NOMO-1 treated with DMSO at 0.1 percent for 48 hours (cell line): Measurements from ENCODE around the gene FLNA.
"Not testable (repeated sequence)": the region's sequence is repeated elsewhere in the genome, so short reads cannot be mapped to it uniquely, and the experiment has no call there.

Source experiments
- DNase-seq: peaks from one replicate; lab custom pipeline; 2025; ENCODE audit not compliant: unreplicated experiment; lab: John Stamatoyannopoulos, UW

FLNA gene, protein sequence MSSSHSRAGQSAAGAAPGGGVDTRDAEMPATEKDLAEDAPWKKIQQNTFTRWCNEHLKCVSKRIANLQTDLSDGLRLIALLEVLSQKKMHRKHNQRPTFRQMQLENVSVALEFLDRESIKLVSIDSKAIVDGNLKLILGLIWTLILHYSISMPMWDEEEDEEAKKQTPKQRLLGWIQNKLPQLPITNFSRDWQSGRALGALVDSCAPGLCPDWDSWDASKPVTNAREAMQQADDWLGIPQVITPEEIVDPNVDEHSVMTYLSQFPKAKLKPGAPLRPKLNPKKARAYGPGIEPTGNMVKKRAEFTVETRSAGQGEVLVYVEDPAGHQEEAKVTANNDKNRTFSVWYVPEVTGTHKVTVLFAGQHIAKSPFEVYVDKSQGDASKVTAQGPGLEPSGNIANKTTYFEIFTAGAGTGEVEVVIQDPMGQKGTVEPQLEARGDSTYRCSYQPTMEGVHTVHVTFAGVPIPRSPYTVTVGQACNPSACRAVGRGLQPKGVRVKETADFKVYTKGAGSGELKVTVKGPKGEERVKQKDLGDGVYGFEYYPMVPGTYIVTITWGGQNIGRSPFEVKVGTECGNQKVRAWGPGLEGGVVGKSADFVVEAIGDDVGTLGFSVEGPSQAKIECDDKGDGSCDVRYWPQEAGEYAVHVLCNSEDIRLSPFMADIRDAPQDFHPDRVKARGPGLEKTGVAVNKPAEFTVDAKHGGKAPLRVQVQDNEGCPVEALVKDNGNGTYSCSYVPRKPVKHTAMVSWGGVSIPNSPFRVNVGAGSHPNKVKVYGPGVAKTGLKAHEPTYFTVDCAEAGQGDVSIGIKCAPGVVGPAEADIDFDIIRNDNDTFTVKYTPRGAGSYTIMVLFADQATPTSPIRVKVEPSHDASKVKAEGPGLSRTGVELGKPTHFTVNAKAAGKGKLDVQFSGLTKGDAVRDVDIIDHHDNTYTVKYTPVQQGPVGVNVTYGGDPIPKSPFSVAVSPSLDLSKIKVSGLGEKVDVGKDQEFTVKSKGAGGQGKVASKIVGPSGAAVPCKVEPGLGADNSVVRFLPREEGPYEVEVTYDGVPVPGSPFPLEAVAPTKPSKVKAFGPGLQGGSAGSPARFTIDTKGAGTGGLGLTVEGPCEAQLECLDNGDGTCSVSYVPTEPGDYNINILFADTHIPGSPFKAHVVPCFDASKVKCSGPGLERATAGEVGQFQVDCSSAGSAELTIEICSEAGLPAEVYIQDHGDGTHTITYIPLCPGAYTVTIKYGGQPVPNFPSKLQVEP (N-terminal part only)

DNA sequence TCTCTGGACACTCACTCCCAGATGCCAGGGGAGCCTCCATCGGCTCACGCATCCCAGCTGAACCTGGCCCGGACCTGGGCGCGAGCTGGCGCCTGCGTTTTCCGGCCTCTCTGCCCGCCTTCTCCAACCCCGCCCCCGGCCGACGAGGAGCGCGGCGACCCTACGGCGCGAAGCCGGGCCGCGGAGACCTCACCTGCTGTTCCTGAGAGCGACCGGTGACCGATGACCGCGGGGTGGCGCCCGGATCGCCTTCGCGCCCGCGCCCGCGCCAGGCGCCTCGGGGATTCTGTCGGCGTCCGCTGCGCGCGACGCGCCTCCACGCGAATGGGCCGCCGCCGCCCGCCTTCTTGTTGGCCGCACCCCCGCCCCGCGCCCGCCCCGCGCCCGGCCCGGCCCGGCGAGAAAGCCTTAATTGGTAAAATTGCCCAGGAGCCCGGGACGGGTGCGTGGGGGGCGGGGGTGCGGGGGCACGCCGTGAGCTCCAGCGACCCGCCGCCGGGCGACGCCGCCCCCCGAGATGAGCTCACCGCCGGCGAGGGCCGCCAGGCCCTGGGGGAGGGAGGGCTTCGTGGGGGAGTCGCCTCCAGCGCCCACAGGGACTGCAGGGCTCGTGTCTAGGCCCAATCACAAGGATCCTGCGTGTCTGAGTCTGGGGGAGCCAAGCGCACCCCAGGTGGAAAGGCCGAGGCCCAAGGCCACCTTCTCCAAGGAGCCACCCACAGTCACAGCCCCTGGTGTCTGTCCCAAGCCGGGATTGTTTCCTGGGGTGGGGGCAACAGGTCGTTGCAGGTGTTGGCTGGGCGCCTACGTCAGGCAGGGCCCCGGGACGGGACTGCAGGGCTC, at the start of gene FLNA:
FLNA (minus strand) TSS at position 322 of the 843 bp plus-strand sequence. CDS start 3,389 bp downstream, outside the sequence.
- no peak for DNase-seq

DNA sequence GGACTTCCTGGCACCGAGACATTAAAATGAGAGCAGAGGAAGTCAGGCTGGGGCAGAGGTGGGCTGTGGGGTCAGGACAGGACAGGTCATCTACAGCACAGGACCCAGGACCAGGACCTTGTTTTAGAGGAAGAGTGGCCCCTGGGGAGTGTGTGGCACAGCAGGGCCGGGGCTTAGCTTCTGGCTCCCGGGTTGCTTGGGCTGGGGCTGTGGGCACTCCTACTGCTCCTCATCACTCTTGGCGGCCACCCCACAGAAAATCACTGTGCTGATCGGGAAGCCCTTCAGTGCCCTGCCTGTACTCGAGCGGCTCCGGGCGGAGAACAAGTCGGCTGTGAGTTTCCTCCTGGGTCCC, 45.9 kb upstream of the FLNA start:
- DNase-seq: no peak

DNA sequence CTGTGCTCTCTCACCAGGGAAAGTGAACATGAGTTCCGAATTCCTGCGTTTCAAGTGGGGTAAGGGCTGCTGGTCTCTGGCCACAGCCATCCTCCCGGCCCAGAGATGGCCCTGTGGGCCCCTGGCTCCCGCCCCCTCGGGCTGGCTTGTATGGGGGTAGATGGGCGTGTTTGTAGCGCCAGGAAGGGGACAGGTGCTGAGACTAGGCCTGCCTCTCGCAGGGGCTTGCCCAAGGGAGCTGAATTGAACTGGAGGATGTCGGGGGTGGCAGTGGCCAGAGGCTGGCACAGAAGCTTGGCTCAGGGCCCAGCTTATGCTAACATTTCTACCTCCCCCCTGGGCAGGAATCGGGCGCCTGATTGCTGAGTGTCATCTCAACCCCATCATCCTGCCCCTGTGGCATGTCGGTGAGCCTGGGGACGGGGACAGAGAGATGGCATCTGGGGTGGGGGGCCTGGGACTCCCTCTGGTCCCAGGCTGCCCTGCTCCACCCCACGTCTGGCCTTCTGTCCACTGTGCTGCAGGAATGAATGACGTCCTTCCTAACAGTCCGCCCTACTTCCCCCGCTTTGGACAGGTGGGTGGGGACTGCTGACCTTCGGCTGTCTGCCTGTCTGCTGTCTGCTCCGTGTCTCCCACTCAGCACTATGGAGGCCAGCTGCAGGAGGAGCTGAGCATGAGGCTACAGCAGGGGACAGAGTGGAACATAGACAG, 45.4 kb upstream of the FLNA start:
- no peak for DNase-seq

DNA sequence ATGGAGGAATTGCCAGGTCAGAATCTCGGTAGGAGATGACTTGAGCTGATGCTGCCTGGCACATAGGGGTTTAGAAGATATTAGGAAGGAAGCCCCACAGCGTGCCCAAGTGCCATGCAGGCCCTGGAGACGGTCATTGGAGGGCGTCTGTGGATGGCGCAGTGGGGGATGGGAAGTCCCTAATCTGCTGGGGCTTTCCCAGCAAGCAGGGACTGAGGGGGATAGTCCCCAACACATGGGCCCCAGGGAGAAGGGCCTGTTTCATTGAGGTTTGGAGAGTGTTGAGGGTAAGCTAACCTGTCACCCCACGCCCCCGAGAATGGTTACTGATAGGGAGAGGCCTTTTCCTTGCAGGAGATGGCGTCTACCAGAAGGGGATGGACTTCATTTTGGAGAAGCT, 44.8 kb upstream of the FLNA start:
- DNase-seq: no peak

DNA sequence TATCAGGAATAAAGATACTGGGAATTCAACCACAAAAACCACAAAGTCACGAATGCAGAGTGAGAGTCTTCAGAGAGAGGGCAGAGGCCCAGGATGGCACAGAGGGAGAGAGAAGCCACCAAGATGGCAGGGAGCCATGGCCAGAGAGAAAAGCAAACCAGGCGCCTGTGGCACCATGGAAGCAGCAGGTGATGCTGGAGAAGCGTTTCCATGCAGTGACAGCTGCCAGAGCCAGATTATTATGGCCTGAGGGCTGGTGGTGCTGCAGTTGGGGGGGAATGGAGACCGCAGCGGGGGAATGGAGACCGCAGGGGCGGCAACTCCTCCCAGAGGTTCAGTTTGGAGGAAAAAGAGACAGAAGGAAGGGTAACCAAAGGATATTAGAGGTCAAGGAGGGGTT, 42.7 kb upstream of the FLNA start:
- no peak for DNase-seq

DNA sequence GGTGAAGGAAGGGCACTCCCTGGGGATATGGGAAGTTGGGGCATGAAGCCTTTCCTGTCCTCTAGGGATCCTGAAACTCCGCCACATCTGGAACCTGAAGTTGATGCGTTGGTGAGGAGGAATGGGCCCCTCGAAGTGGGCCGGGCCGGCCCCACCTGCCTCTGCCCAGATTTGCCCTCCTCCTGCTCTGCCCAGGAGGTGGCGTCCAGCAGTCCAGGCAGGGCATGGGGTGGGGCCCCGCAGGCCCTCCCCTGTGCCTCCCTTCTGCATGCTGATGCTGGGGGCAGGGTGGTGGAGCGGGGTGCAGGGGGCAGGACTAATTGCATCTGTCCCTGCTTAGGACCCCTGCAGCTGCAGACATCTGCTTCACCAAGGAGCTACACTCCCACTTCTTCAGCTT, 38.7 kb upstream of the FLNA start:
- no peak for DNase-seq

DNA sequence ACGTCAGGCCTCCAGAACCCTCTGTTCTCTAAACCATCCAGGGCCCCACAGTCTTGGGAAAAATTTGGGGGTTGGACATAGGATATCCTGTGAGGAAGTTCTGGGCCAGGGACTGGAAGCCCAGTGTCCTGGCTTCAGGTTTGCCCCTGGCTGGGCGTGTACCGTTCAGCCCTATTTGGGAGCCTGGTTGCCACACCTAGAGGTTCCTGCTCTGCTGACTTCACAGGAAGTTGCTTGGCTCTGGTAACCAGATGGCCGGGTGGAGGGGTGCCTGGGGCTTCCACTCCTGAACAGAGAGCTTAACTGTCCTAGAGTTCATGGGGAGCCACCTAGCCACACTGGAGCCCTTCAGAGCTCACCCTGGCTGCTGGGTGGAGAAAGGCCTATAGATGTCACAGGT, 38.0 kb upstream of the FLNA start:
- peak; percentile 42 for DNase-seq

DNA sequence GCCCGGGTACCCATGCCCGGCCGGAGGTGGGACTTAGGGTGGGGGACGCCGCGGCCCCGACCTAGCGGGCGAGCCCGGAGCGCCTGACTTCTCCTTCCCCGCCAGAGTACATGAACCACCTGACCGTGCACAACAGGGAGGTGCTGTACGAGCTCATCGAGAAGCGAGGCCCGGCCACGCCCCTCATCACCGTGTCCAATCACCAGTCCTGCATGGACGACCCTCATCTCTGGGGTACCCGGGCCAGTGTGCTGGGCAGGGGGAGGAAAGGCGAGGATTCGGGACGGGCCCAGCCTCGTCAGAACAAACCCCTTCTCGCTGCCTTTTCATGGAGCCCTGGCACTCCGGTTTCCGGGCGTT, 37.5 kb upstream of the FLNA start:
- DNase-seq: no peak

DNA sequence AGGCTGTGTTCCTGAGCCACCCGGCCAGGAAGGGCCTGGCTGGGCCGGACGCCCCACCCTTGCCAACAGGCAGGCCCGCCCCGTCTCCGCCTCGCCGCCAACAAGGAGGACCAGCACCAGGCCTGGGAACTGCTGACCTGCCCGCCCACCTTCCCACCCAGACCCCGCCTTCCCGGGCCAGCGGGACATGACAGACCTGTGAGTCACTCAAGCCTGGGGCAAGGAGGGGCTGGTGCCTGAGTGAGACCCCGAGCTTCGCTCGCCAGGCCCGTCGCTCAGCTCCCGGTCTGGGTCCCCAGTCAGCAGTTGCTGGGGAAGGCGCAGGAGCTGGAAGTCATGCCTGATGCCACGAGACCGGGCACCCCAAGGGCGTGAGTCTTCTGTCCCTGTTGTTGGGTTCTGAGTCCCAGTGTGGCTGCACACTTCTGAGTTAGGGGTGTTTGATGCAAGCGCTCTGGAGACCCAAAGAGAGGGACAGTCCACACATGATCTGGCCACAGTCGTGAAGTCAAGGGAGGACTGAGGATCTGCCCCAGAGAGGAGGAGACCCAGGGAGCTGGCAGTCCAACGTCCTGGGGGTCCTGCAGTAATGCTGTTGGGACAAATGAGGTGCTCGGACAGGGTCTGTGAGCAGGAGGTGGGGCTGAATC, 34.9 kb upstream of the FLNA start, which contains the start of gene DNASE1L1:
DNASE1L1 (minus strand) TSS at position 33 of the 650 bp plus-strand sequence. CDS start 3,686 bp downstream, outside the sequence.
- DNase-seq: peak; percentile 72

DNA sequence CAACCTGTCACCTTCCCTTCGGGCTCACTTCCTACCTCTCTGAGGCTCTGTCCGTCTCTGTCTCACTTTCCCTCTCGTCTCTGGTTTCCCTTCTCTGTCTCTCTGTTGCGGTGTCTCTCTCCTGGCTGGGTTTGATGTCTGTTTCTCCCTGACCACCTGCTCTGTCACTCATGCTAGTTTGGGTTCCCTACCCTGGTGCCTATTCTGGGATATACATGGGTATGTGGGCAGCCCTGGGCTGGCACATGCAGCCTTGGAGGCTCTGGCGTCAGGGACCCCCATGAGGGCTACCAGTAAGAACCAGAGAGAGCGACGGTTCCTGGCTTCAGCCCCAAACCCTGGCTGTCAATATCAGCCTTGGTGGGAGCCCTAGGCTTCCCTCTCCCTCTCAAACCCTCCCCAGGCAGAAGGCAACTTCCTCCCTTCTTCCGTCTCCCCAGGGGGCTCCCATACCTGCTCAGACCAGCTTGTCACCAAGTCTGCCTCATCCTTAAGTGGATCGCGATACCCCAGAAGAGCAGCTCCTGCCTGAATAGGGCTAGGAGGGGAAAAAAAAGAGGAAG, 34.3 kb upstream of the FLNA start:
- no peak for DNase-seq

DNA sequence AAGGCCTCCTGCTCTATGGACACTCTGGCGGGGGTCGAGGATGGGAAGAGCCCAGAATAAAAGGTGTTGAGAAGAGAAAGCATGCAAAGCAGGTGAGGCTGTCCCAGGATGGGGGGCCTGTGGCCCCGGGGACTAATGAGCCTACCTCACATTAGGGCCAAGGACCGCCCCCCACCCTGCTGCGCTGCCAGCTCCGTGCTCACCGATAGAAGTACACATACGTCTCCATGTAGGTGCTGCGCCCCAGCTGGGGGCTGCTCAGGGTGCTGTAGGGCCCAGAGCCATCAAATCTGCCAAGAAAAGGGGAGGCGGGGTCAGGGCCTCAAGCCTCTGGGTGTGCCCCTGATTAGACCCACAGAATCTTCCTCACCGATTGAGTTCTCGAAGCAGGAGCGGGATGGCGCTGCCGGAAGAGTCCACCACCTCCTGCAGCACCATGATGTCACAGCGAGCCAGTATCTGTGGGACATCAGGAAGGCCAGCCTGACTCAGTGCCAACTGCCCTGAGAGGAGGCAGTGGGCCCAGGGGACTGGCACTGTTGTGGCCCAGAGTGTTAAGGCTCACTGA, 30.3 kb upstream of the FLNA start:
- DNase-seq: no peak

DNA sequence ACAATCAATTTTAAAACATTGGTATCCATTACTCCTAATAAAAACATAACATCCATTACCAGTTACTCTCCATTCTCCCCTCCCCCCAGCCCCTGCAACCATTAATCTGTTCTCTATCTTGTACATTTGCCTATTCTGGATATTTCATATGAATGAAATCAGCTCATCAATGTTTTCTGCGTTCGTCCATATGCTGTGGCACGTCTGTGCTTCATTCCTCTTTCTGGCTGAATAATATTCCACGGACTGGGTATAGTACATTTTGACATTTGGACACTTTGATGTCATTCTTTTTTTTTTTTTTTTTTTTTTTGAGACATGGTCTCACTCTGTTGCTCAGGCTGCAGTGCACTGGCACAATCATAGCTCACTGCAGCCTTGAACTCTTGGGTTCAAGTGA, 29.4 kb upstream of the FLNA start:
- DNase-seq: no peak

DNA sequence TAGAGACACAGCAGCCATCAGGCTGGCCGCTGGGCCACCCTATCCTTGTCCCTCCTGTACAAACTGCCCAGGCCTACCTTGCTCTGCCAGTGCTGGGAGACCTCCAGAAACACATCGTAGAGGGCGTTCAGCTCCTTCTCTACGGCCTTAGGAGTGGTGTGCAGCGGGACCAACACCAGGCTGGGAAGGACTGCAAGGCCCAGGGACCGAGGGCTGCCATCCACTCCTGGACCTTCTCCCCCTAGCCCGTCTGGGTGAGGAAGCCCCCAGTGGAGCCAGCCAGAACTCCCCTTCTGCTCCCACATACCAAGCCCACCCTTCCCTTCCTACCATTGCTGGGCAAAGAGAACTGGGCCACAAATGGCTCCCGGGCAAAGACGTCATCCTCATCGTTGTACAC, 28.8 kb upstream of the FLNA start:
- no peak for DNase-seq

DNA sequence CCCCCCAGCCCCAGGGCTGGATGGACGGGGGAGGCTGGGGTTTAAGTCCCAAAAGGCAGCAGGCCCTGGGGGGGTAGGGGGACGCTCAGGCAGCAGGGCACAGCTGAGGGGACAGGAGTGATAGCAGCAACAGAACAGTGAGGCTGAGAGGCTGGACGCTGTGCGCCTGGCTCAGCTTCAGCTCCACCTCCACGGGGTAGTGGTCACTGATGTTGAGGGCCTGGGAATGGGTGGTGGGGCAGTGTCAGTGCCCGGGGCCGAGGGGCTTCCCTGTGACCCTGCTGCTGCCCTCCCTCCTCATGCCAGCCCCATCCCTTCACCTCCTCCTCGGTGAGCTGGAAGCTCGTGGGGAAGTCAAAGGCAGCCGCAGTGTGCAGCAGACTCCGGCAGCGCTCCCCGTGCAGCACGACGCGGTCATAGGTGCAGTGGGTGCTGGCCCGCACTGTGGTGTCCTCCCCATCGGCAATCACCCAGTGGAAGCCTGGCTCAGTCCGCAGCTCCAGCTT, 28.2 kb upstream of the FLNA start:
- no peak for DNase-seq

DNA sequence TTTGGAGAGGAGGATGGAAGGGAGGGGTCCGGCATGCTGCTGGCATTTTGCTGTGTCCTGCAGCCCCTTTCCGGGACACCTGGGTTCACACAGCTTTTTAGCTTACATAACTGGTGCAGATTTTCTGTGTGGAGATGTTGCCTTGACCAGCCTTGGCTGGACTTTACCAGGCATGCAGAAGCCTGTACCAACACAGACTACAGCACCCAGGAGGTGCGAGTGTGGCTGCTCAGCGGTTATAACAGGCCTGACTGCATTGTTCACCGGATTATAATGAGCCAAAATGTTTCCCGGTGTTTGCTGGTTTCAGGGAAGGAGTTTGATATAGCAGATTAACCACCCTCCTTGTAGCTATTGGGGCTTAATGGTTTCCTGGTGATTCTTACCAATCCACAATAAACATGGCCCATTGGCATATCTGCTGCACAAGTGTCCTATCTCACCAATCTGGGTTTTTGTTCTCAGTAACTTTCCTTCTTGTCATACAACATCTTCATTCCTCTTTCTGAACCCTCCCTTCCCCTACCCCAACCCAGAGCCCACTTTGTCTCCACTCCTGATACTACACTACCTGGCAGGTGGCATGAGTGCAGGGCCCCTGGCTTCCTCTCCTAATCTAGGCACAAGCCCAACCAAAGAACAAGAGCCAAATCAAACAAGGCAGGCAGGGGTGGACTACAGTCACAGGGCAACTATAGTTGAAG, 27.6 kb upstream of the FLNA start:
- no peak for DNase-seq

DNA sequence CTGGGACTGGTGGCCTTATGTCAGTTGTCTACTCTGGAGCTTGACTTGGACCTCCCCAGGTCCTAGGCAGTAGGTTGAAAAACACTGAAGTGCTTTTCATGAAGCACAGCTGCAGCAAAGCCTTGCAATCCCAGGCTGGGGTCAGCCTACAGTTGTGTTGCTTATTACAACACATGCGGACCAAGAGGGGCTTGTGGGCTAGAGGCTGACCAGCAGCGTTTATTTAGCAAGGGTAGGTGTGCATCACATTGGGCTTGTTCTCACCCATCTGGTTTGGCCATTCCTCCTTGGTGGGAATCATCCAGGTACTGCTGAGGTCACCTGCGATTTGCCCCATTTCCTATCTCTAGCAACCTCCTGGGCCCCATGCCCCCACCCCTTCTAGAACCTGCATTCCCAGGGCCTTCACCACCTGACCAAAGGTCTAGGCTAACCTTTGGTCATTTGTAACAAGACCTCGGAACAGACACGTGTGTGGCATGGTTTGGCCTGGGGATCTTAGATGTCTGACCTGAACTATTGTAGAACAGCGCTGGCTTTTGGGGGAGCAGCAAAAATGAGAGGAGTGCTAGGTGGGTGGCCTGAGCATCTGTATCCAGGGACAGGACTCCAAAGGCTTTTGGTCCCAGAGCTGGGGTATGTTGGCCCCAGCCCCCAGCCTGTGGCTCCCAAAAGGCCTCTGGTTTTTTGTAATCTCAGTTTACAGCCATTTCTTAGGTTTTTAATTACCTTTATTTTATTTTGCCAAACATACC, 26.8 kb upstream of the FLNA start:
- DNase-seq: no peak

DNA sequence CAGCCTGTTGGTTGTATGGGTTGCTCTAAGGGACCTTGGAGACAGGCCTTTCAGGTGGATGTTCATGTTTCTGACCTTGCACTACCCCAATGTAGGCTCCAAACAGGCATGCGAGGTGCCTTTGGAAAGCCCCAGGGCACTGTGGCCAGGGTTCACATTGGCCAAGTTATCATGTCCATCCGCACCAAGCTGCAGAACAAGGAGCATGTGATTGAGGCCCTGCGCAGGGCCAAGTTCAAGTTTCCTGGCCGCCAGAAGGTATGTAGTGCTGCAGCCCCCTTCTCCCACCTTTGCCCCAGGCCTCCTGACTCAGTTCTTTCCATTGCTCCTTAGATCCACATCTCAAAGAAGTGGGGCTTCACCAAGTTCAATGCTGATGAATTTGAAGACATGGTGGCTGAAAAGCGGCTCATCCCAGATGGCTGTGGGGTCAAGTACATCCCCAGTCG, 26.0 kb upstream of the FLNA start:
- not testable (repeated sequence) for DNase-seq
